NOMO-1 treated with DMSO at 0.1 percent for 48 hours (cell line): Measurements from ENCODE around the gene KIF1B.

ENCODE experiments used
- DNase-seq: peaks from one replicate; lab custom pipeline; 2025; ENCODE audit not compliant: unreplicated experiment; lab: John Stamatoyannopoulos, UW

The KIF1B gene, protein sequence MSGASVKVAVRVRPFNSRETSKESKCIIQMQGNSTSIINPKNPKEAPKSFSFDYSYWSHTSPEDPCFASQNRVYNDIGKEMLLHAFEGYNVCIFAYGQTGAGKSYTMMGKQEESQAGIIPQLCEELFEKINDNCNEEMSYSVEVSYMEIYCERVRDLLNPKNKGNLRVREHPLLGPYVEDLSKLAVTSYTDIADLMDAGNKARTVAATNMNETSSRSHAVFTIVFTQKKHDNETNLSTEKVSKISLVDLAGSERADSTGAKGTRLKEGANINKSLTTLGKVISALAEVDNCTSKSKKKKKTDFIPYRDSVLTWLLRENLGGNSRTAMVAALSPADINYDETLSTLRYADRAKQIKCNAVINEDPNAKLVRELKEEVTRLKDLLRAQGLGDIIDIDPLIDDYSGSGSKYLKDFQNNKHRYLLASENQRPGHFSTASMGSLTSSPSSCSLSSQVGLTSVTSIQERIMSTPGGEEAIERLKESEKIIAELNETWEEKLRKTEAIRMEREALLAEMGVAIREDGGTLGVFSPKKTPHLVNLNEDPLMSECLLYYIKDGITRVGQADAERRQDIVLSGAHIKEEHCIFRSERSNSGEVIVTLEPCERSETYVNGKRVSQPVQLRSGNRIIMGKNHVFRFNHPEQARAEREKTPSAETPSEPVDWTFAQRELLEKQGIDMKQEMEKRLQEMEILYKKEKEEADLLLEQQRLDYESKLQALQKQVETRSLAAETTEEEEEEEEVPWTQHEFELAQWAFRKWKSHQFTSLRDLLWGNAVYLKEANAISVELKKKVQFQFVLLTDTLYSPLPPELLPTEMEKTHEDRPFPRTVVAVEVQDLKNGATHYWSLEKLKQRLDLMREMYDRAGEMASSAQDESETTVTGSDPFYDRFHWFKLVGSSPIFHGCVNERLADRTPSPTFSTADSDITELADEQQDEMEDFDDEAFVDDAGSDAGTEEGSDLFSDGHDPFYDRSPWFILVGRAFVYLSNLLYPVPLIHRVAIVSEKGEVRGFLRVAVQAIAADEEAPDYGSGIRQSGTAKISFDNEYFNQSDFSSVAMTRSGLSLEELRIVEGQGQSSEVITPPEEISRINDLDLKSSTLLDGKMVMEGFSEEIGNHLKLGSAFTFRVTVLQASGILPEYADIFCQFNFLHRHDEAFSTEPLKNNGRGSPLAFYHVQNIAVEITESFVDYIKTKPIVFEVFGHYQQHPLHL (N-terminal part only)

DNA sequence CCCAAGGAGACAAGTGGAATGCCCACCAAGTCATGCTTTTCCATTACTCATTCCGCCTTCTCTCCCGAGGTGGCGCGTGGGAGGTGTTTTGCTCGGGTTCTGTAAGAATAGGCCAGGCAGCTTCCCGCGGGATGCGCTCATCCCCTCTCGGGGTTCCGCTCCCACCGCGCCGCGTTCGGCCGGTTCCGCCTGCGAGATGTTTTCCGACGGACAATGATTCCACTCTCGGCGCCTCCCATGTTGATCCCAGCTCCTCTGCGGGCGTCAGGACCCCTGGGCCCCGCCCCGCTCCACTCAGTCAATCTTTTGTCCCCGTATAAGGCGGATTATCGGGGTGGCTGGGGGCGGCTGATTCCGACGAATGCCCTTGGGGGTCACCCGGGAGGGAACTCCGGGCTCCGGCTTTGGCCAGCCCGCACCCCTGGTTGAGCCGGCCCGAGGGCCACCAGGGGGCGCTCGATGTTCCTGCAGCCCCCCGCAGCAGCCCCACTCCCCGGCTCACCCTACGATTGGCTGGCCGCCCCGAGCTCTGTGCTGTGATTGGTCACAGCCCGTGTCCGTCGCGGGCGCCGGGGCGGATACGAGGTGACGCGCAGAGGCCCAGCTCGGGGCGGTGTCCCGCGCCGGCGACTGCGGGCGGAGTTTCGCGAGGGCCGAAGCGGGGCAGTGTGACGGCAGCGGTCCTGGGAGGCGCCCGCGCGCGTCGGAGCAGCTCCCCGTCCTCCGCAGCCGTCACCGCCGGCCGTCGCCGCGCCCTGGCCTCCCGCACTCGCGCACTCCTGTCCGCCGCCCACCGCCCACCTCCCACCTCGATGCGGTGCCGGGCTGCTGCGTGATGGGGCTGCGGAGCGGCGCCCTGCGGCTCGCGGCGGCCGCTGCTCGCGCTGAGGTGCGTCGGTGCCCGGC is at the start of gene KIF1B:
Gene KIF1B, plus strand, starts transcription at position 666 of the 906 bp plus-strand sequence. CDS start 21,759 bp downstream, outside the sequence.
- peak; percentile 96 for DNase-seq

DNA sequence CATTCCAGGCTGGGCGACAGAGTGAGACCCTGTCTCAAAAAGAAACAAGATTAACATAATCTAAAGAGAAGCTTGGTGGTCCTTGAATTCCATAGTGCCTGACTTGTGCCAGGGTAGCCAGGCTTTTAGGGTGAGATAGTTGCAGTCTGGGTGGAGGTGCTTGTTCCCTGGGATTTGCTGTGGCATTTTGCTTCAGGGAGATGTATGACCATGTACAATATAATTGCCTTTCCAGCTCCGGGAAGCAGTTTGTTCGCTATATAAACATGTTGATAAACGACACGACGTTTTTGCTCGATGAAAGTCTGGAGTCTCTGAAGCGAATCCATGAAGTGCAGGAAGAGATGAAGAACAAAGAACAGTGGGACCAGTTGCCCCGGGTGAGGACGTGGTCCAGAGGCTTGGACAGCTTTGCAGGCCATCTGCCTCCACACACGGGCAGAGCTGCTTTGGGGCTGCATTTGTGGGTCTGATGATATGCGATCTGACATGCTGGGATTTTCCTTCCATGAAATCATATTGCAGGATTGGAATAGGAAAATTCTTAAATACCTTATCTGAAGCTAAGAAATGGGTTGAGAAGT is 49.4 kb upstream of the KIF1B start:
- DNase-seq: no peak

DNA sequence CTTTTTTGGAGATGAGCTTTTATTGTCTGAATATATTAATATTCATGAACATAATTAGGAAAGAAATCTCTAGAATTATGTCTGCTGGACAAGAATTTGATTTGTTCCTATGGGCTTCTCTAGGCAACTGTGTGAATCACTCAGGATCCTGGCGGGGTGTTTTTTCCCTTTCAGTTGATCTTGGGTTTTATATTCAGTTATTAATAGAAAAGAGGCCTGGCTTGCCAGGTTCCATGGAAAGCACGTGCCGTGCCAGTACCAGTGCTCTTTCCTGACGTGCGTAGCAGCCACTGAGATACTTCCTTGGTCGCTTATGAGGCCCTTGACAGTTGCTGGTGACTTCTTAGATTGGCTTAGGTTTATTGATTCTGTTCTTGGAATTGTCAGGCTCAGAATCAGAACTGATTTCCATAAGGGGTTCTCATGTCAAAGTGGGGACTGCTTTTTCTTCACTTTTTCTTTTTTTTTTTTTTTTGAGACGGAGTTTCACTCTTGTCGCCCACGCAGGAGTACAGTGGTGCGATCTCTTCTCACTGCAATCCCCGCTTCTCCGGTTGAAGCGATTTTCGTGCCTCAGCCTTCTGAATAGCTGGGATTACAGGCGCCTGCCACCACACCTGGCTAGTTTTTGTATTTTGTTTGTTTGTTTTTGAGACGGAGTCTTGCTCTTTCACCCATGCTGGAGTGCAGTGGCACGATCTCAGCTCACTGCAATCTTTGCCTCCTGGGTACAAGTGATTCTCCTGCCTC is 48.7 kb upstream of the KIF1B start:
- DNase-seq: no peak

DNA sequence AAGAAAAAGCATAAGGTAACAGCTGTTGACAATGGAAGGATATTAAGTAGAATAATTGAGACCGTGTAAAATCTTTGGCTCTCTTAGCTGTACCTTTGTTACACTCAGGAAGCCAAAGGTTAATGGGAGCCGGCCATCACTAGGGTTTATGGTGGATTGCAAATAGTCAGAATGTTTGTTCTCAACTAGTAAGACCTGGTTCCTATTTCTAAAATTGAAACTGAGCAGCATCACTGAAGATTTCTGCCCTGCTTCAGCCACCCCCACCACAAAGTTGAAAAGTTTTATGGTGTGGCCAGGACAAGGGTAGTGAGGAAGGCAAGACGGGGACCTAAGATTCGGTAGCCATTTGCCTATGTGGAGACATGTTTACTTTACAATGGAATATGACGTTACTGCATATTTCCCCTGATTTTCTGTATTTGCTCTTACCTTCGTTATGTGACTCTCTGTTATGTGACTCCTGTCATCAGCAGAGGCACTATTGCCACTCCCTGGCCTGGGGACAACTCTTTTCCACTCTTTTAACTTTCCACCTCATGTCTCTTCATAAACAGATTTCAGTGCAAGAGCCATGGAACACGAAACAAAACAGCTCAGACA is 41.4 kb upstream of the KIF1B start:
- DNase-seq: no peak

DNA sequence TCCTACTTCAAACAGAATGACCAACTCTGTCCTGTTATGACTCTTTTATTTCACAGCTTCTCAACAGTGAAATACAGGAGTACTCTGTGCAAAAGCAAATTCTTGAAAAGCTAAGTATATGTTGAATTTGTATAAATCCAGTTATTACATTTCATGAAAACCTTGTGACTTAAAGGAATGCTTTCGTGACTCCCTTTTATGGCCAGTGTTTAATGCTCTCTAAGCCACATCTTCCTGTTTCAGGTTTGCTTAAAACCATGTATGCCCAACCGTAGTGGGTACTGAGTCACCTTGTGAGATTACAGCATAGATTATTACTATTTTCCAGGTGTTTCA is 40.2 kb upstream of the KIF1B start:
- DNase-seq: peak; percentile 90

DNA sequence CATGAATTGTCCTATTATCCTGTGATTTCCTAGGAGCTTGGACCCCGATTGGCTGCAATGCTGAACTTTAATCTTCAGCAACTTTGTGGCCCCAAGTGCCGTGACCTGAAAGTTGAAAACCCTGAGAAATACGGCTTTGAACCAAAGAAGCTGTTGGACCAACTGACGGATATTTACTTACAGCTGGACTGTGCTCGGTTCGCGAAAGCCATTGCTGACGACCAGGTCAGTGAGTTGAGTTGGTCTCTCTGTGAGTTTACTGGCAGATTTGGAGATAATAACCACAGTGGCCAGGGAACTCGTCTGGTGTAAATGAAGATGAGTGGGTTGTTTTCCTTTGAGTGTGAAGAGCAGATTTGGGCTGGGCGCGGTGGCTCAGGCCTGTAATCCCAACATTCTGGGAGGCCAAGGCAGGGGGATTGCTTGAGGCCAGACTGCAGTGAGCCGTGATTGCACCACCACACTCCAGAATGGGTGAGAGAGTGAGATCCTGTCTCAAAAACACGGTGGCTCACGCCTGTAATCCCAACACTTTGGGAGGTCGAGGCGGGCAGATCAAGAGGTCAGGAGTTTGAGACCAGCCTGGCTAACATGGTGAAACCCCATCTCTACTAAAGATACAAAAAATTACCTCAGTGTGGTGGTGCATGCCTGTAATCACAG is 39.1 kb upstream of the KIF1B start:
- DNase-seq: no peak

DNA sequence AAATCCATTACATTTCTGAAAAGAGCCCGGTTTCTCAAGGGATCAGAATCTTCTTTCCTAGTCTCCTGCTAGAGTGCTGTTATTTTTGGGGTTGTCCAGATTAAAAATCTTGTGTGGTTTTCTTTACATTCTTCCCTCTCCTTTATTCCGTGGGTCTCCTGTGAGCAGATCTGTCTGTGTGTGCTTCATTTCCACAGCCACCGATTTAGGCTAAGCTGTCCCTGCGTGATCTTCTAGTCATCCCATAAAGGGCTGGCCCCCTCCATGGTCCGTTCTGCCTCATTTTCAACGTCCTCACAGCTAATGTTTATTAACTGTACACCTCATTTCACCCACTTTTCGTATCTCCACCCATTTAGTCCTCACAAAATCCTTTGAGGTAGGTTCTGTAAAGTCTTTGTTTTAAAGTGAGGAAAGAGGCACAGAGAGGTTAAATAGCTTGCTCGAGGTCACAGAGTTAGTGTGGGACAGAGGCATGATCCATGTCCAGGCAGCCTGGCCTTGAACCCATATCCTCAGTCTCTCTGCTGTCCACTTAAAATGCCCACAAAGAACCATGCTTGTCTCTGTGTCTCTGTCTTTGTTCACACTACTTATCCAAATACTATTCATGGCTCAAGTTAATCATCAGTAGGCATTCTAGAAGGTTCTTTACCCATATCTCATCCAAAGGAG is 38.2 kb upstream of the KIF1B start:
- DNase-seq: no peak

DNA sequence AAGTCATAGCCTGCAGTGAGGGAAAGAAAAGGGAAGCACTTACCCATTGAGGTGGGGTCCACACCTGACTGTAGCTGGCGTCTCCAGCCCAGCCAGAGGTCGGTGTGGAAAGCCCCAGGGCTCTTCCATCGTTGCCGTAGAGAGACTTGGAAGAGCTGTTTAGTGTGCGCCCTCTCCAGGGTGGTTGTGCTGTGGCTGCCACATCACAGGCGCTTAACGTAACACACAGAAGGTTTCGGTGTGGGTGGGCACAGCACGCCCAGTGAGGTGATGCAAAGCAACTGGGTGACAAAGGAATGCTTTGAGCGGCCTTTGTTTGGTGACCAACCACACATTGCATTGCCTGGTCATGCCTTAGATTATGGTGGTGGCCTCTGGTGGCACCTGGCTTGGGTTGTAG is 36.8 kb upstream of the KIF1B start:
- DNase-seq: no peak

DNA sequence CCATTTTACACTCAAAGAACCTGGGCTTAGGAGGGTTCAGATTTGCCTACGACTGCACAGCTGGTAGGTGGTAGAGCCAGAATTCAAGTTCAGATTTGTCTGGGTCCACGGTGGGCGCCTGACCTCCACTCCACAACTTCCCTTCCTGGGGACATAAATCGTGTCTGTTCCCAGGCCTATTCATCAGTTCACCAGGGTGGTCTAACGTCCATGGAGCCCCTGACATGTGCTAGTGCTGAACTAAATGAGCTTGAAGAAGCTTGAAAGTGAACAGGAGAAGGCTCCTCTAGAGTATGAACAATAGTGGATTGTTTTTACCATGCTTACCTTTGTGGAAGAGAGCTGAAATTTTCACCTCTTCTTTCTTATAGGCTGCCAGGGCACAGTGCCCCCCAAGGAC is 32.5 kb upstream of the KIF1B start:
- no peak for DNase-seq

DNA sequence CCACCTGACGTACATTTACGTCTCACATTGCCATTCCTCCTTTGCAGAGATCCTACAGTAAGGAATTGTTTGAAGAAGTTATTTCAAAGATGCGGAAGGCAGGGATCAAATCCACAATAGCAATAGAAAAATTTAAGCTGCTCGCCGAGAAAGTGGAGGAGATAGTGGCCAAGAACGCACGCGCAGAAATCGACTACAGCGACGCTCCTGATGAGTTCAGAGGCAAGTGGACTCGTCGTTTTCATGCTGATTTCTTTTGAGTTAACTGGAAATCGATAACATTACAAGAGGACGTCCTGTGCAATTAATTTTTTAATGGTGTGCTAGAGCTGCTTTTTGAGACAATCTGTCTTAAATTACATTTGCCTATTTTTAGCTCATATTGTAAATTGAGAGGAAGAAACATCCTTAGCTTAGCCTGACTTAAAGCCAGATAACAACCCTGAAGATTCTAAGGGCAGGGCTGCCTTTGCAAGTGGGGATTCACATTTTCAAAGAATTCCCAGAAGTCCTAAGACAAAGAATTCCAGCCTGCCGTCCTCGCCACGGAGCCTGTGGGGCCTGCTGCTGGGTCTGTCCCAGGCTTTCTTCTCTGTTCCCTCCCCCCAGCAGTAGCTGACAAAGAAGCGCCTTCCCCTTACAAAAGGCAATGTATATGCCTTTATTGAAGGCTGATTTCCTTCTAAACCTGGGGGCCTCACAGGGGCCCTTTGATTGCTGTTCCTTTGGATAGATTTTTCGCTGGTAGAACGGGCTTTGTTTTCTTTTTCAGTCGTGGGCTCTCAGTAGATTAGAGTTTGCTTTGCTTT is 31.6 kb upstream of the KIF1B start:
- no peak for DNase-seq

DNA sequence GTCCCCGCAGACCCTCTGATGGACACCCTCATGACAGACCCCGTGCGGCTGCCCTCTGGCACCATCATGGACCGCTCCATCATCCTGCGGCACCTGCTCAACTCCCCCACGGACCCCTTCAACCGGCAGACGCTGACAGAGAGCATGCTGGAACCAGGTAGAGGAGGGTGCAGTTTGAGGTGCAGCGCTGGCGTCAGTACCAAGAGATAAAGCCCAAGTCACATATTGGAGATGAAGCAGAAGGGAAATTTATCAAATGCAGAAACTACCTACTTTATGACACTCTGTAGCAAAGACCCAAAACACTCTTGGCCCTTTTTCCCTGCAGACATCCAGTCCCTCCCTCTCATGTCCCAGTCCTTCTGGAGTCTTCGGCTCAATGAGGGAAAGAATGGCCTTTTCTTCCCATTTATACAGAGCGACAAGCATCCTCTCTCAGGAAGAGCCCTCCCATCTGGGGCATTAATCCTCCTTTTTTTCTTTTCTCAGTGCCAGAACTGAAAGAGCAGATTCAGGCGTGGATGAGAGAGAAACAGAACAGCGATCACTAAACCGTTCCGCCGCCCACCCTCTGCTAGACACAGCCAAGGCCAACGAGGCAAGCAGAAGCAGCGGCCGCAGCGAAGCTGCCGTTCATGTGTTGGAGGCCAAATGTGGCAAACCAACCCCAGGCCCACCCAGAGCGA is 30.8 kb upstream of the KIF1B start:
- no peak for DNase-seq

DNA sequence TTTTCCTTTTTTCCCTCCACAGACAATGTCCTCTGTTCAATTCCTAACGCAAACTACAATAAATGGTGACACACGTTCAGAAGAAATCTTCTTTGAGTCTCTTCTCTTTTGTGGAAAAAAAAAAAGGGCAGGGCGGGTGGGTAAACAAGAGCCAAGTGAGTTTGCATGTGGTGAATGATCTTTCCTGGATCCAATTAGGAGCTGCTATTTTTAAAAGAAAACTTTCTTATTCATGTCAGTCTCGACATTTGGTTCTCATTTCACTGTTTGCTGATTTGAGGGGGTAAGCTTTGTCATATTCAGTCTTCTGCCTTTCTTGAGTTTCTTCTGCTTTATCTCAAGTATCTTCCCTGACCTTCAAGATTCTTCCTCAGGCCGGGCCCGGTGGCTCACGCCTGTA is 29.2 kb upstream of the KIF1B start:
- DNase-seq: no peak

DNA sequence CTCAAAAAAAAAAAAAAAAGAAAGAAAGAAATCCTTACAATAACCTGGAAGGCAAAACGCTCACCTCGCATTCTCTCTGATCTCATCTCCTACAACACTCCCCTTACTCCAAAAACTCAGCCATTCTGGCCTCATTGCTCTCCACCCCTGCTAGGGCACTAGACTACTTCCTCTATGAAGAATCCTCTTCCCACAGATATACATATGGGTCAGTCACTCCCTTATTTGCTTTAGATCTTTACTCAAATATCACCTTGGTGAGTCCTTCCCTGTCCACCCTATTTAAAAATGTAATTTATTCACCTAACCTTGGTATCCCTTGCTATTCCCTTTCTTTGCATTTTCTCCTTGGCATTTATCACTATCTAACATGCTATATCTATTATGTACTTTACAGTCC is 24.6 kb upstream of the KIF1B start:
- DNase-seq: no peak

DNA sequence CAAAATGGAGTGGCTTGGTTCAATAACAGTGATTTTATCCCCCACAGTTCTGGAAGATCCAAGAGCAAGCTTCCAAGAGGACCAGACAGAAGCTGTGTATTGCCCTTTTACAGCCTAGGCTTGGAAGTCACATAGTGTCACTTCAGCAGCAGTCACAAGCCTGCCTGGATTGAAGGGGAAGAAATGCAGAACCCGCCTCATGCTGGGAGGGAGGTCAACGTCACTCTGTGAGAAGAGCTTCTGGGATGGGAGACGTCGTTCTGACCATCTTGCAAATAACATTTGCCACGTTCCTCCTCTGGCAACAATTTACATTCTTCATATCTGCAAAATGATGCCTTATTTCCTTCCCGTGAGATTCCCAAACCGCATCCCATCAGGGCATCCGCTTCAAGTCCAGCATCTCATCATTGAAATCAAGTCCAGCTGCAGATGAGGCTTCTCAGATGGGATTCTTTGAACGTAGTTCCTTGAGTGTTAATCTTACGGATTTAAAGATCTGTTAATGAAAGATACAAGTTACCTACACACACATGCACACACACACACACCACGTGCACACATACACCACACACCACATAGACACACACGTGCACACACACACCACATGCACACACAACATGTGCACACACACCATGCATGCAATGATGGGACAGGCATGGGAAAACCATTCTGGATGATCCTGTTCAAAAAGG is 23.9 kb upstream of the KIF1B start:
- no peak for DNase-seq

DNA sequence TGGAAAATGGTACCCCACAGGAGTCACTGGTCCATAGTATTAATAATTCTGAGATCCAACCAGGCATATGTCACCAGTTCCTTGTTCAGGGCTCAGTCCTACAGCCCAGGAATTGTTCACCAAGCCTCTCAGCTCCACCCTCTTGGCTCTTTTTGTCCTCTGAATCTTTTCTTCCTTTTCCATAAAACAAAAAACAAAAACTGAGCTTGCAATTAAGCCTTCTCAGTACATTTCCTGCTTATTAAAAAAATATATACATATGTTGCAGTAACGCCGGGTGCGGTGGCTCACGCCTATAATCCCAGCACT is 23.4 kb upstream of the KIF1B start:
- DNase-seq: peak; percentile 50

DNA sequence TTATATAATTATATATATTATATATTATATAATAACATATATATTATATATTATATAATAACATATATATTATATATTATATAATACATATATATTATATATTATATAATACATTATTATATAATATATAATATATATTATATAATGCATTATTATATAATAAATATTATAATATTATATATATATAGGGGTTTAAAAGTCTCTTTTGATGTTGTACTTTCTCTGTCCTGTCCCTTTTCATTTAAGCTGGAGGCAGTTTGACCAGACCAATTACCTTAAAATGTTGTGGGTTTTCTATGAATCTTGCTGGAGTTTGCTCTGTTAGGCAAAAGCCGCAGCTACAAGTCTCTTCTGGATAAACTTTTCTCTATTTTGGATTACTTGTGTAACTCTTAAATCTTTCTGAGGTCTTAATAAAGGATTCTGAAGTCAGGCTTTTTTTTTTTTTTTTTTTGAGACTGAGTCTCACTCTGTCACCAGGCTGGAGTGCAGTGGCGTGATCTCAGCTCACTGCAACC is 22.2 kb upstream of the KIF1B start:
- peak; percentile 54 for DNase-seq
